ENCODE measurements around the gene PSMD14. TPM values are rescaled to one million over a fixed set of nuclear protein-coding genes. Genes with fewer than 3 reads are reported as not detected.
A peak's percentile ranks its signal among the peaks of the same experiment; 100 is the strongest.

Gene PSMD14
- total RNA-seq, 1 donor from 2014 or later = 46.9 TPM

- Mint-ChIP-seq H3K4me1 (peaks cover 32% of the 10 kb centered on the region), H3K9me3 (no peaks in the 10 kb centered on the region), H3K4me3 (peak overlapping the region; percentile 58), H3K27ac (no peak overlapping the region), H3K36me3 (peaks cover 1% of the 10 kb centered on the region), H3K27me3 (ENCODE audit: low read depth) (peaks cover 73% of the 10 kb centered on the region)
- peak in 1 of 2 experiments; percentile 52 for DNase-seq (ENCODE audit: low spot score in 2 of 2, unreplicated experiment in 2 of 2)
- TF ChIP-seq, protein P1, sequence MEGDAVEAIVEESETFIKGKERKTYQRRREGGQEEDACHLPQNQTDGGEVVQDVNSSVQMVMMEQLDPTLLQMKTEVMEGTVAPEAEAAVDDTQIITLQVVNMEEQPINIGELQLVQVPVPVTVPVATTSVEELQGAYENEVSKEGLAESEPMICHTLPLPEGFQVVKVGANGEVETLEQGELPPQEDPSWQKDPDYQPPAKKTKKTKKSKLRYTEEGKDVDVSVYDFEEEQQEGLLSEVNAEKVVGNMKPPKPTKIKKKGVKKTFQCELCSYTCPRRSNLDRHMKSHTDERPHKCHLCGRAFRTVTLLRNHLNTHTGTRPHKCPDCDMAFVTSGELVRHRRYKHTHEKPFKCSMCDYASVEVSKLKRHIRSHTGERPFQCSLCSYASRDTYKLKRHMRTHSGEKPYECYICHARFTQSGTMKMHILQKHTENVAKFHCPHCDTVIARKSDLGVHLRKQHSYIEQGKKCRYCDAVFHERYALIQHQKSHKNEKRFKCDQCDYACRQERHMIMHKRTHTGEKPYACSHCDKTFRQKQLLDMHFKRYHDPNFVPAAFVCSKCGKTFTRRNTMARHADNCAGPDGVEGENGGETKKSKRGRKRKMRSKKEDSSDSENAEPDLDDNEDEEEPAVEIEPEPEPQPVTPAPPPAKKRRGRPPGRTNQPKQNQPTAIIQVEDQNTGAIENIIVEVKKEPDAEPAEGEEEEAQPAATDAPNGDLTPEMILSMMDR (IDR thresholded peaks at IDR 0.05; ENCODE audit: unreplicated experiment) = no peak
Measured at GRCh38 chr2:161414042-161415033, 106.1 kb downstream of the PSMD14 start.

DNA sequence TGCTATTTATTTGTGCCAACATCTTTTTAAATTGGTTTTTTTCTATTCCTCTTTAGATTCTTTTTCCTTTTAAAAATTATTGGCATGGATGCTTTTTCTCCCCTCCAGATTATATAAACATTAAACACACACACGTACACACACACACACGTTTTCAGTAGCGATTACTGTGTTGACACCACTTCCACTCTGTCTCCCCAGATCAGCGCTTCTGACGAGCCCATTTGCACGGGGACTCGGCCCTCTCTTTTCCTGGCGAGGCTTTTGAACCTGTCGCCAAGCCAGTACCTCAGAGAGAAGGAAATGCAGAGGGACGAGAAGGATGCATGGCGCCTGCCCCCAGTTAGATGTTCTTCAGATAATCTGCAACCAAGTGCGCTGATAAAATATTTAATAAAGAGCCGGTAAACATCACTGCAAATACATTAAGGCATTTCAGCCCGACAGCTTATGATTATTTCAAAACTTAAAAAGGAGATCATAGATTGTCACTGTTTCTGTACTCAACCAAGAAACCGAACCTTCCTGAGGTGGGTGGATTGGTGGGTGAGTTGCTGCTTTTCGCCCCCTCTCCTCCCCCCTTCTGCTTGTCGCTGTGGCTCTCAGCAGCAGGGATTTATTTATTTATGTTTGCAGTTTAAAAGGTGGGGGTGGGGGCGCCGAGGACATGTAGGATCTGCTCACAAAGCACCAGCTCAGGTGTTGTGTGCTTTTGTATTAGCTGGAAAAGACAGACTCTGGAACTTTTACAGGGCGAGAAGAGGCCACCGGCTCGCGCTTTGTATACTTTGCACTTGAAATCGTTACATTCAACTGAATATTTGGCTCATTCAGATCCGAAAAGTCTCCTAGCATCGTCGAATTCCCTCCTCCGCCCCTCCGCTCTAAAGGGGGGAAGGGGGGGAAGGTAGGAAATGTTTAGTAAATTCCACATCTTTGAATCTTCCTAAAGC lies 107.1 kb downstream of the PSMD14 start:
- Mint-ChIP-seq H3K4me3 (peak overlapping the region; percentile 58), H3K9me3 (no peaks in the 10 kb centered on the region), H3K27ac (no peak overlapping the region), H3K27me3 (ENCODE audit: low read depth) (peaks cover 82% of the 10 kb centered on the region), H3K36me3 (peaks cover 1% of the 10 kb centered on the region), H3K4me1 (peaks cover 32% of the 10 kb centered on the region)
- TF ChIP-seq, protein P1 (IDR thresholded peaks at IDR 0.05; ENCODE audit: unreplicated experiment) = no peak
- DNase-seq (ENCODE audit: low spot score in 2 of 2, unreplicated experiment in 2 of 2) = peak in 1 of 2 experiments; percentile 40

DNA sequence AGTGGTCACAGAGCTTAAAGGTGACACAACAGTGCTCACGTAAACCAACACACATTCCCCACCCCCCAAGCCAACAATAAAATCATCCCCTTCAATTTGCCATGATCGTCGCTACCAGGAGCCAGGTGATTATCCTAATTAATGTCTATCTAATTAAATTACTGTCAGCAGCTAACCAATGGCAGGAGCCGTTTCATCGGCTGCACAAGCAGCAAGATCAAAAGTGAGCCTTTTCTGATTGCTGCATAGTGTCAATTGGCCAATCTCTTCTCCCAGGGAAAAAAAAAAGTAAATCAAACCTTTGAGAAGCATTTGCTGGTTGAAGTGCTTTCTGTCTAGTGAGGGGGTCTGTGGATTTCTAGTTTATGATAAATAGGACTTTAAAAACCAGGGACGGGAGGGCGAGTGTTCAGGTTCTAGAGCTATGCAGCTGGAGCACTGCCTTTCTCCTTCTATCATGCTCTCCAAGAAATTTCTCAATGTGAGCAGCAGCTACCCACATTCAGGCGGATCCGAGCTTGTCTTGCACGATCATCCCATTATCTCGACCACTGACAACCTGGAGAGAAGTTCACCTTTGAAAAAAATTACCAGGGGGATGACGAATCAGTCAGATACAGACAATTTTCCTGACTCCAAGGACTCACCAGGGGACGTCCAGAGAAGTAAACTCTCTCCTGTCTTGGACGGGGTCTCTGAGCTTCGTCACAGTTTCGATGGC lies 107.9 kb downstream of the PSMD14 start, which contains the start of gene TBR1:
Gene TBR1 (plus strand): TSS at position 311 of the 721 bp plus-strand sequence. CDS start 114 bp downstream, at position 425.
- TF ChIP-seq, protein P1 (IDR thresholded peaks at IDR 0.05; ENCODE audit: unreplicated experiment) = no peak
- H3K4me3 Mint-ChIP-seq = peak within 1 kb of the TSS; percentile 58
- peaks cover 90% of the 10 kb centered on the region for H3K27me3 Mint-ChIP-seq (ENCODE audit: low read depth)
- H3K4me1 Mint-ChIP-seq = peaks cover 32% of the 10 kb centered on the region
- H3K9me3 Mint-ChIP-seq = no peaks in the 10 kb centered on the region
- no peak for DNase-seq (ENCODE audit: low spot score in 2 of 2, unreplicated experiment in 2 of 2)
- peaks cover under 1% of the 10 kb centered on the region for H3K36me3 Mint-ChIP-seq
- peak within 1 kb of the TSS; percentile 13 for H3K27ac Mint-ChIP-seq

DNA sequence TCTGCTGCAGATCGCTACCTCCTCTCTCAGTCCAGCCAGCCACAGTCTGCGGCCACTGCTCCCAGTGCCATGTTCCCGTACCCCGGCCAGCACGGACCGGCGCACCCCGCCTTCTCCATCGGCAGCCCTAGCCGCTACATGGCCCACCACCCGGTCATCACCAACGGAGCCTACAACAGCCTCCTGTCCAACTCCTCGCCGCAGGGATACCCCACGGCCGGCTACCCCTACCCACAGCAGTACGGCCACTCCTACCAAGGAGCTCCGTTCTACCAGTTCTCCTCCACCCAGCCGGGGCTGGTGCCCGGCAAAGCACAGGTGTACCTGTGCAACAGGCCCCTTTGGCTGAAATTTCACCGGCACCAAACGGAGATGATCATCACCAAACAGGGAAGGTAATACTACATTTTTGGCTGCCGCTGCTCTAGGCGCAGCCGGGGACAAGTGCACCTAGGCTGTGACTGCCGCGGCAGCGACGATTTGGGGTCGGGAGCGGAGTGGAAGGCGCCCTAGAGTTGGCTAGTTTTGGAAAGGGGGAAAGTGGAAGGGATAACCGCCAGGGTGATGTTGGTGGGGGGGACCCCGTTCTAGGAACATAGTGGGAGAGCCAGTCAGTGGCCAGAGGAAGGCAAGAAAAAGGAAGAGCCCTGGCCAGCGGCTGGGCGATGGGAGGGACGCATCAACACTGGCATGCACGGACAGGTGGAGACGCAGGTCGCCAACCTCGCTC lies 108.6 kb downstream of the PSMD14 start:
- H3K36me3 Mint-ChIP-seq = no peaks in the 10 kb centered on the region
- H3K27ac Mint-ChIP-seq = peak overlapping the region; percentile 13
- H3K4me3 Mint-ChIP-seq = no peak overlapping the region
- TF ChIP-seq, protein P1 (IDR thresholded peaks at IDR 0.05; ENCODE audit: unreplicated experiment) = no peak
- peaks cover 32% of the 10 kb centered on the region for H3K4me1 Mint-ChIP-seq
- H3K9me3 Mint-ChIP-seq = no peaks in the 10 kb centered on the region
- peaks cover 97% of the 10 kb centered on the region for H3K27me3 Mint-ChIP-seq (ENCODE audit: low read depth)
- DNase-seq (ENCODE audit: low spot score in 2 of 2, unreplicated experiment in 2 of 2) = peak in 1 of 2 experiments; percentile 41
